HG02678 (cell line): ENCODE measurements around the gene ANKRD35.
A peak's percentile ranks its signal among the peaks of the same experiment; 100 is the strongest.
"Not testable (repeated sequence)": the region's sequence is repeated elsewhere in the genome, so short reads cannot be mapped to it uniquely, and the experiment has no call there.

Experiments
- ATAC-seq: cut with Tn5 transposase; IDR thresholded peaks from one replicate; pipeline ENCODE4 v1.9.1; 2021; ENCODE audit warnings: mild to moderate bottlenecking, moderate library complexity; ENCODE audit not compliant: unreplicated experiment

ANKRD35 gene

DNA sequence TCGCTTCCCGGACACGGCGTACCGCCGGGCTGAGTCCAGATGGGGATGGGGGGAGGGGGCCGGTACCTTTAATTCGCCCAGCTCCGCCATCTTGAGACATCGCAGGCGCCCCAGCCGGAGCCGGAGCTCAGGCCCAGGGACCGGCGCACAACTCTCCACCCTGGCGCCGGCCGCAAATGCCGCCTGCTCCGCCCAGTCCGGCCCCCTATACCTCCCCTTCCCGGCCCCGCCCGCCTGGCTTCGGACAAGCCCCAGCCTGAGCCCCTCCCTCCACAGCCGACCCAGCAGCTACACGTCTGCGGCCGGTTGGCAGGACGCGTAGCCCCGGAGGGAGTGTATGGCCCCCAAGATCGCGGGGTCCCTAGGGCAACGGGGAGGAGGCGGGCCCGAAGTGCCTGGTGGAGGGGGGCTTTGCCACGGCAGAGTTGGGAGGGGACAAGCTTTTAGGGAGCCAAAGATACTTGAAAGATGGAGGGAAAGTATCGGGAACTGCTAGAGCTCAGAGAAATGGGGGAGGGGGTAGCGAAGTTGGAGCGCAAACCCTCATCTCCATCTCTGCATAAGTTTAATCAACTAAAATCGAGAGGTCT is 26.7 kb downstream of the ANKRD35 start, which contains the start of gene PIAS3:
Gene PIAS3, minus strand, starts transcription at position 181 of the 590 bp plus-strand sequence. Its CDS starts 91 bp downstream, at position 90.
- peak; percentile 88 for ATAC-seq

DNA sequence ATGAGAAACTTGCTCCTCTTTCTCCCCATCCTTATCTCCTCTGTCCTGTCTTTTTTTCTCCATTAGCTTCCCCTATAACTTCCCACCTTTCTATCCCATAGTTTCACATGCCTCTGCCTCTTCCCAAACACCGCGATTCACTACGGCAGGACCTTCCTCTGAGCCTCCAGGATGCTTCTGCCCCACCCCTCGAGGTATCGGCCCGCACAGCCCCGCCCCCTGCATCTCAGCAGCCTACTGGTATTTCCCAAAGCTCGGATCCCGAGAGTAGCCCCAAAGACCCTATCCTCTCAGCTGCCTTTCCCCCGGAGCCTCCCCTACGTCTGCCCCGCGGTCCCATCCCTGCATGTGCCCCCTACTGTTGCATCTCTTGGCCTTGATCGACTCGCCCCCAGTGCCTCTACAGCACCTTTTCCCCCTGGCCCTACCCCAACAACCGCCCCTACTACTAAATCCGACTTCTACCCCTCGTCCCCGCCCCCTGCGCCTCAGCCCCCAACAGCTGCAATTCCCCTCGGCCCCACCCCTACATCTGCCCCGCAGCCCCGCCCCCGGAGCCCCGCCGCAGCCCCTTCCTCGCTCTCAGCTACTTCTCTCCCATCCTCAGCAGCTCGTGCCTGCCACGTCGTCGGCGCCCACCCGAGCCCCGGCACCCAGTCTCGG is 27.3 kb downstream of the ANKRD35 start:
- peak; percentile 22 for ATAC-seq

DNA sequence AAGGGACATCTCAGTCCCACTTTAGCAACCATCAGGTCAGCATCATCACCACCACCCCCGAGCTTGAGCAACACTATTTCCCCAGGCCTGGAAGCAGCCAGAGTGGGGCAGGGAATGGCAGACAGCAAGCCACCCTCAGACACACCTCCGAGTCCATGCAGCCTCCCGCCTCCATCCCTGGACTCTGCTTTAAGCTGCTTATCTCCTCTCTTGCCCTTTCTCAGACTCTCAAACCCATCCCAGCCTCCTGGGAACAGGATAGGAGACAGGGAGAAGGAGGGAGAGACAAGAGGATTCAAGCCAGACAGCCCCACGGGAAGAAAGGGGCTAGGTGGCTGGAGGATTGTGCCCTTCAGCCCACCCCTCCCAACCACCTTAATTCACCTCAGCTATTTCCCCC is 28.5 kb downstream of the ANKRD35 start:
- ATAC-seq, result no peak

DNA sequence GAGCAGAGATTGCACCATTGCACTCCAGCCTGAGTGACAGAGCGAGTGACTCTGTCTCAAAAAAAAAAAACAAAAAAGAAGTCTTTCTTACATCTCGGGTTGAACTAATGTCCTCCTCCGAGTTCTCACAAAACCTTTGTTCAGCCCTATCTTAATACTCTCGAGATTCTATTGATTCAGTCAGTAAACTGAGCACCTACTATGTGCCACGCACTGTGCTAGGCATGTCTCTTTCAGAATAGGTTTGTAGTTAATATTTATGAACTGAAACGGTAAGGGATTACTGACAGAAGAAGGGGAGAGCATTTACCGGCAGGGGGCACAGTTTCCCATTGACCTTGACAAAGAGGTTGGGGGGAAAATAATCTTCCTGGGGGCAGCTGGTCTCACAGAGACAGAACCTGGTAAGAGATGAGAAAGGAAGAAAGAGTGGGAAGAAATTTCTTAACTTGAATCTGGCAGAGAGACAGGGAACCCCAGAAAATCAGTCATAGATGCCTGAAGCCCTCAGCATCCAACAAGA is 30.2 kb downstream of the ANKRD35 start:
- no peak for ATAC-seq

DNA sequence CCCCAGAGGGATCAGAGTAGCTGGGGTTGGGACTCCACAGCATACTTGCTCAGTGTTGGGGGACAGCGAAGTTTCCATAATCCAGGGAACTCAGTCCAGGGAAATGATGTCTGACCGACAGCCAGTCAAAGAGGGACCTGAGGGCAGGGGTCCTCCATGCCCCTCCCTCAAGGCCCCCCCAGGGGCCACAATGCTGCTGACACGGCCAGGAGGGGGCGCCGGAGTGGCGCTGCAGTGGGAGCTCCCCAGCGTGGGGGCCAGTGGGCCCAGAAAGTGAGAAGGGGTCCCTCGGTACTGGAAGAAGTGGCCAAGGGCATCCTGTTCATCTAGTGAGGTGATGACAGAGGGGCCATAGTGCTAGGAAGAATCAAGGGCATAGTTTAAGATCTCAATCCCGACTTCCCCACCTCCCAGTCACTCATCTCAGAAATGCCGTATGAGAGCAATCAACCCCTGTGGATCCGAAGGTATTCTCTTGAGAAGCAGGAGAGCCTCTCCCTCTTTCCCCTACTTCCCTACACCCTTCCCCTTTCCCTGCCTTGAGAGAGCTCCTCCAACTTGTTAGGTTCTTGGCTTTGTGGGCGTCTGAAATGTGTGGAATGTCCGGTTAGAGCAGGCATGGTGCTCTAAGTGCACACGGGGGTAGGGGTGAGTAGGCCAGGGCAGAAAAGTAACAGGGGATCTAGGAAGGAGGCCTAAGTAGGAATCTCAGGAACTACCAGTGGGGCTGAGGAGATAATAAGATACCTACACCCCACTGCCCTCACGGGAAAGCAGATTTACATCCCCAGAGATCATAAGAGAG is 36.1 kb downstream of the ANKRD35 start:
- ATAC-seq, result no peak

DNA sequence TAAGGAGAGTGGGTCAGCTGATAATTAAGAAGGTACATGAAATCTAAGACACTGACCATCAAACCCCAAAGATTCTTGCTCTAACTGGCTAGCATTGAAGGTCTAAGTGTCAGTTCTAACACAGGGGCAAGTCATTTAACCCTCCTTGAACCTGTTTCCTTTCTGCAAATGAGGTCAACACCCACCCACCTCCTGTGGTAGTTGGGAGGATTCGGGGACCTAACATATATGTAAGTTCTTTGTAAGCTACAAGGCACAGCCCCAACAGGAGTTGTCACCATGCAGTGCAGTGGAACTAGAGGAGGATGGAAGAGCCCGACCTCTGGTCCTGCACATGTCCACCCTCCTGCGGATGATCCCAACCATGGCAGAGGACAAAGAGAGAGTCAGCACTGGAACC is 37.8 kb downstream of the ANKRD35 start:
- no peak for ATAC-seq

DNA sequence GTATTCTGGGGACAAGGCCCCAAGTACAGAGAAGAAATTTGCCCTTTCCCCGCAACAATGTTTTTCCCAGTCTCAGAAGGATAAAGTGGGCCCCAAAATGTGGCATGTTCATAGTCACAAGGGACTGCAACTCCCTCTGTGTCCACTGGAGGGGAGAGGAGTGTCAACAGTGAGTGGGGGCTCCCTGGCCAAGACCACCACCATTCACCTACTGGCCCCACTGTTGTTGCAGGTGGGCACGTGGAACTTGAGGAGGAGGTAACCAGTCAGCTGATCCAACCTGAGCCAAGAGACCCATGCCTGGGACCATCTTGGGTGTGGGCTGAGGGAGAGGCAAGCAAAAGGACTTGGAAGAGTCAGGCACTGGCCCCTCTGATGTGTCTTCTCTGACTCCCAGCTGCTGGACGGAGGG is 39.5 kb downstream of the ANKRD35 start:
- no peak for ATAC-seq

DNA sequence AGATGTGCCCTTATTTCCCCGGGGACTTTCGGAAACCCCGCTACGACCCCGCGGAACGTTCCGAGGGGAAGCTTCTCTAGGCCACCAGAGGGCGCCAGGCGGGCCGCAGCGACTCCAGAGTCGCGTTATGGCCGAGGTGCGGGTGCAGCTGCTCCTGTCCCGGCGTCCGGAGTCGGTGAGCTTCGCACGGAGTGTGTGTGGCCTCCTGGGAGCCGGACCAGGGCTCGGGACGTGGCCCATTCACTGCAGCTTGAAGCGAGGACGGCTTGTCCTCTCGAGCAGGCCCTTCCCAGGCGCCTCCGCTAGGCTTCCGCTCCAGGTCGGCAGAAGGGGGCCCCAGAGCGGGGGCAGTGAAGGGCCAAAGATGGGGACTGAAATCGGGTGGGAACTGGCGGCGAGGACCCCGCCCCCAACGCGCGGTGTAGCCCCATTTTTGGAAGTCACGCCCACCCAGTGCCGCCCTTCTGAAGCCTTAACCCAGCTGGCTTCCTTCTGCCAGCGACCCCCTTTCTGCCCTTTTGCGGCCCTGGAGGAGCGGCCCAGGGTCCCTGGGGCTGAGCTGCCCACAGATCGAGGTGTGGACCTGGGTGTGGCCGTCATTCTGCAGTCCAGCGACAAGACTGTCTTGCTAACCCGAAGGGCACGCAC is 40.0 kb downstream of the ANKRD35 start, which contains the start of gene NUDT17:
Gene NUDT17, plus strand, starts transcription at position 117 of the 648 bp plus-strand sequence. Its CDS starts 11 bp downstream, at position 128.
- peak; percentile 65 for ATAC-seq

DNA sequence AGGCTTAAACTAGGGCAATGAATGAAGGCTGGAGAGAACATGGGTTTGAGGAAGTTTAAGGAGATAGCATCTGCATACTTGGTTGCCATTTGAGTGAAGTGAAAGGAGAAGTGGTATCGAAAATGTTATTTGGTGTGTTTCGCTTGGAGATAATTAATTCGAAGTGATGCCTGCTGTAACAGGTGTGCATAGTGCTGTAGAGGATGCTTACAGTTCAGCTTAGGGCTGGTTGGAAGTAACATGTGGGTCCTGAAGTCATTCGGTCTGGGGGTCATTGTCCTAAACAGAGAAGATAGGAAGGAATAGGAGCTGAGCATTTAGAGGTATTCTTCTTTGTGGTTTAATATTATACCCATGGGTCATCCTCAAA is 40.5 kb downstream of the ANKRD35 start:
- peak; percentile 81 for ATAC-seq

DNA sequence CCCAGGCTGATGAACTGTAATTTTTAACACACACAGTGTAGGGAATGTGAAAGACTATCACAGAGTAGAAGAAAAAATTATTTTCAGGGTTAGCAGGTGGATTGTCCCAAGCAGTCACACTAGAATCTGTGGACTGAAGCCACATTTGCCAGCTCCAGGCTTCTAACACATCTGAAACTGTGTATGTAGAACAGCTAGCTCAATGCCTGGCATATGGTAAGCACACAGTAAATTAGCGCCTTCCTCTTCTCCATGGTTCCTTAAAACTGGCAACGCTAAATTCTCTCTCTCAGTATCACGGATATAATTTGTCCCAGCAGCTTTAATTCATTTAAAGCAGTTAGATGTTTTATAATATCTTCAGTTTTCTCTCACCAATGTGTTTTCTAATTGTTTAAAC is 42.6 kb downstream of the ANKRD35 start:
- no peak for ATAC-seq

DNA sequence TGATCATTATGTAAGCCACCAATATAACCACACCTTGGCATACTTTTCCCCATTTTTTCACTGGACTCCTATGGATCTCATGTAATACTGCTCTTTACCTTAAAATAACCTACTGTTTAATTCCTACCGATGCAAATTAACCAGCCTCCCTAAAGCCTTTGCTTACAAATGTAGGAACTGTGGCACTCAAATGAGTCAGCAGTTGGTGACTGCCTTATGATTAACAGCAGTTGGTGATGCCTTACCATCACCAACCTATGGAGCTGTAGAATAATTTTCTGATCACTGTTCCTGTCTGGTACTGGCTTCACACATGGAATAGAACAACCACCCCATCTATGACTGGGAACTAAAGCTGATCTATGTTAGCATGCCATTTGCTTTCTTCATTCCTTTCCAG is 48.0 kb downstream of the ANKRD35 start:
- ATAC-seq, result no peak

DNA sequence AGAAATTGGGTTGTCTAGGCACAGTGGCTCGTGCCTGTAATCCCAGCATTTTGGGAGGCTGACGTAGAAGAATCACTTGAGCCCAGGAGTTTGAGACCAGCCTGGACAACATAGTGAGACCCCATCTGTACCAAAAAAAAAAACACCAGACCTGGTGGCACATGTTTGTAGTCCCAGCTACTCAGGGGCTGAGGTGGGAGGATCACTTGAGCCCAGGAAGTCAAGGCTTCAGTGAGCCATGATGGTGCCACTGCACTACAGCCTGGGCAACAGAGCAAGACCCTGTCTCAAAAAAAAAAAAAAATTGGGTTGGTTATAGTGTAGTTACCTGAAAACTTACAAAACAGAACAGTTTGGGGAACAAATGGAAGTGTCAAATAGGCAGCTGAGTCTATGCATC is 54.9 kb downstream of the ANKRD35 start:
- not testable (repeated sequence) for ATAC-seq

DNA sequence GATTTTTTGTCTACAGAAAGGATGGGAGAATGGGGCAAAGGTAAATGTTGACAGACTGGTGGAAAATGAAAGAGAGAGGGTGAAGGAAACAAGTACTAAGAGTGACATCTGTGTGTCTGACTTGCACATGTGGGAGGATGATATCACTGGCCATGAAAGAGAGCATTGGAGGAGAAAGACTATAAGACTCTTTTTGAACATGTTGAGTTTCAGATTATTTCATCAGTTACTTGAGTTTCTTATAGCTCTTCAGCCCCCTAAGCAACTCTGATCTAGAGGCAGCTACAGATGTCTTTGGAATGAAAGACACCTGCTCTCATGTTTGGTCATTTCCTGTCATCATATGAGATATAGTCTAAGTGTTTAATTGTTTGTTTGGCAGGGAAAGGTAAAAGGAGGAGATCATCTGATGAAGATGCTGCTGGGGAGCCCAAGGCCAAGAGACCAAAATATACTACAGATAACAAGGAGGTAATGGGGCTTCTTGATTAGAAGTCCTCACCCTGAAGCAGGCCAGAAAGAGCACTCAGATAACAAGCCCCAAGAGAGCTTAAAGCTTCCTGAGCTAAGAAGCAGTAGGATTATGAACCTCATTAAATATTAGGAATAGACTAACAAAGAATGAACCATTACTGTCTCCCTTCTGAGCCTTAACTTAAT is 57.2 kb downstream of the ANKRD35 start:
- ATAC-seq, result no peak

DNA sequence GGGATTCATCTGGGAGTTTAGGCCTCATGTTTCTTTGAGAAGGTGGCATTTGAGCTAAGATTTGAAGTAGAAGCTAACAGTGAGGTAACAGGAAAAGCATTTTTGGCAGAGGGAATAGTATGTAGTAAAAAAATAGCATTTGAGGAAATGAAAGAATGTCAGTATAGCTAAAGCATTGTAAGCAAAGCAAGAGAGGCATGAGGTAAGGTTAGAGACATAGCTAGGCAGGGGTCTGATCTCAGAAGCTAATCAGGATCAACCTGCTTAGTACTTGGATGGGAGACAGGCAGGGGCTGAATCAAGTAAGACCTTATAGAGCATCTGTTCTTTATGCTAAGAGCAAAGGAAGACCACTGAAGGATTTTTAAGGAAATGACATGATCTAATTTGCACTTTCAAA is 57.7 kb downstream of the ANKRD35 start:
- ATAC-seq, result no peak

DNA sequence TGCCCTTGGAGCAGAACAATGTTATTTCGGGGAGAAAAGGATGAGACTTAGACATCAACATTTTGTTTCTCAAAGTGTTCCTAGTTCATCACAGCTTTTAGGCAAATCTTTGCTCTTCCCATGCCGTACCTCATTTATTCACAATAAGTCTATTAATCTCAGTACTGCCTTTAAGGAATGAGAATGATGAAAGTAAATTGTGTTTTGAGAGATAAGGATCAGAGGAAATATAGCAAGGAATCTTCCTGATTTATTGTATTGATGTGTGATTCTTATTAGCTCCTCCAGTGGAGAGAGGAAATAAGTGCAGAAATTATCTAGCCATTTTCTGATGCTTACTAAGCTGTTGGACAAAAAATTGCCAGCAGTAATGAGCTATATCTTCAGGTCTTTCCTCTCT is 59.6 kb downstream of the ANKRD35 start:
- ATAC-seq, result no peak

DNA sequence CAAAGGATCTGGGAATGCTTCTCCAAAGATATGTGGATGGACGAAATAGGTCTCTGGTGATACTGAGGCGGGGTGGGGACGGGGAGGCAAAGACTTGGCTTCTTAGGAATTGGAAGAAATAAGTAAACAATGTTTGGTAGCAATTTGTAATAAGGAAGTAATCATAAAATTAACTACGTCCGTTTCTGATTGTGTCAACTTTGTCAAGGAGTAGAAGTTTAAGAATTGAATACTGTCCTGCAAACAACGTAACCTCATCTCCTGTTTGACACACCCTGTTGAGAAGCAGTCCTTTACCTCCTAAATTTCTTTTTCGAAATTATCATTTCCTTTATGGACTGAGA is 61.2 kb downstream of the ANKRD35 start:
- ATAC-seq, result no peak

DNA sequence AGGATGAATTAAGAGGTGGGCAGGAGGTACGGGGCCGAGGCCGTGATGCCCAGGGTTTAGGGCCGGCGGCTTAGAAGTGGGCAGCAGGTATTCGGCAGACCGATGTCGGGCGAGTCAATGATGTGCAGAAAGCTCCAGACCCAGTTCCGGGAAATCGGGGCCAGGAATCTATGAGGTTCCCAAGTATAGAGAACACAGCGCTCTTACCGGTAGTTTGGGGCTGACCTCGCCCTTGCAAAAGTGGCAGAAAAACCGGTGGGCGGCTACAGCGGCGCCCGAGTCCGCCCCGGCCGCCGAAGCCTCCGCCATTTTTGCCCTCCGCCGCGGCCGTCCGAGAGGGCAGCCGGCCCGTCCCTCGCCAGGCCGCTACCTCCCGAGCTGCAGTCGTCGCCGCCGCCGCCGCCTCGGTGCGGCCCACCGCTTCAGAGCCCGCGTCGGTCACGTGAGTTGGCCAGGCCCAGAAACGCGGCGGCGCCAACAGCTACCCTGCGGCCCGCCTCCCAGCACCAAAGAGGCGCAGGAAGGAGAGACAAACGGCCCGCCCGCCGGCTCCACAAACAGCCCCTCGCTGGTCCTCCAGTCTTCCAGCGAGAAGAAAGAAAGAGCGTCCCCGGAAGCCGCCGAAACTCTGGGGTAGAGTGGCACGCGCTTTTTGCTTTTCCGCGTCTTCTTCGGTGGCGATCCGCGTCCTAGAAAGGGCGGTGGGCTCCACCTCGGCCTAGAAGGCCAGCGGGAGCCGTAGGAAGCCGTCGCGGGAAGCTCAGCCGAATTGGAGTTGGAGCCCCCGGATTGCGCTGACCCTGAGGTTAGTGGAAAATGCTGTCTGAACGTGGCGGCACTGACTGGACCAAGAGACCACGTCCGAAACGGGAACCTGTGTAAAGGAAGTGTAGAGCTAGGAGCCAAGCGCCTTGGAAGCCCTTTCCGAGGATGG is 61.8 kb downstream of the ANKRD35 start, which contains the start of the genes POLR3C and RNF115:
Gene POLR3C, plus strand, starts transcription at position 636 of the 934 bp plus-strand sequence. CDS start 1,577 bp downstream, outside the sequence.
Gene RNF115, minus strand, starts transcription at position 531 of the 934 bp plus-strand sequence. Its CDS starts 222 bp downstream, at position 309.
- peak; percentile 88 for ATAC-seq

DNA sequence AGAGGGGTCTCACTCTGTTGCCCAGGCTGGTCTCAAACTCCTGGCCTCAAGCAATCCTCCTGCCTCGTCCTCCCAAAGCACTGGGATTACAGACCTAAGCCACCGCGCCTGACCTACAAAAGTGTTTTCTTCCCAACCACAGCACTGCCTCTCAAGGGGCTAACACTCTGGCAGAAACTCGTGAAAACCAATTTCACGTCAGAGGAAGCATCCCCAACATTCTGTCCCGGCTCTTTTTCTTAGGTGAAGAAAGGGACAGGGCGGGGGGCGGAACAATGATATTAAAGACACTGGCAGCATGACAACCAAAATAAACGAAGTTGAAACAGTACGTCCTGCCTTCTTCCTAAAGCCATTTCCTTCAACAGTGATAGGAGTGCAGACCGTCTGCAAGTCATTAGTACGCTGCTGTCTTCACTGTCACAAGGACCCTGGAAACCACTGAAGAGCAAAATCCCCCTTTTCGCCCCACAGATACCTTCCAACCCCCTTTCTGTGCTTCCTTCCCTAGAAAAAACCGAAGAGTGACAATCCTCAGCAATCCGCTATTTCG is 62.8 kb downstream of the ANKRD35 start:
- not testable (repeated sequence) for ATAC-seq

DNA sequence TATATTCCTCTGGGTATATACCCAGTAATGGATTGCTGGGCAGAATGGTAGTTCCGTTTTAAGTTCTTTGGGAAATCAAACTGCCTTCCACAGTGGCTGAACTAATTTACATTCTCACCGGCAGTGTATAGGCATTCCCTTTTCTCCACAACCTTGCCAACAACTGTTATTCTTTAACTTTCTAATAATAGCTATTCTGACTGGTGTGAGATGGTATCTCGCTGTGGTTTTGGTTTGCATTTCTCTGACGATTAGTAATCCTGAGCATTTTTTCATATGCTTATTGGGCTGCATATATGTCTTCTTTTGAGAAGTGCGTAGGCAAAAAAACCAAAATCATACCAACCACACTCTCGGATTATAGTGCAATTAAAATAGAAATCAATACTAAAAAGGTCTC is 67.6 kb downstream of the ANKRD35 start:
- not testable (repeated sequence) for ATAC-seq
